Measurements from ENCODE around the gene TRMT10A. TPM values are rescaled to one million over a fixed set of nuclear protein-coding genes. Genes with fewer than 3 reads are reported as not detected.

Gene TRMT10A
- total RNA-seq, 2 donors from 2014 or later: 6.8 to 10.6 TPM

- Histone ChIP-seq H3K4me1 (no peaks in the 10 kb centered on the region), H3K9me3 (no peaks in the 10 kb centered on the region), H3K4me3 (no peak overlapping the region), H3K9ac (ENCODE audit: low read depth in 2 of 2, low read length in 2 of 2) (no peak overlapping the region), H3K27ac (no peak overlapping the region), H3K27me3 (no peaks in the 10 kb centered on the region), H3K36me3 (no peaks in the 10 kb centered on the region)
- intact Hi-C loops (cut with DNase I): no loop called here
- no peak for TF ChIP-seq CTCF (IDR thresholded peaks at IDR 0.05)
- DNase-seq: no peak
These were observed 56.5 kb downstream of the TRMT10A start for GRCh38 chr4:99507349-99507748.

DNA sequence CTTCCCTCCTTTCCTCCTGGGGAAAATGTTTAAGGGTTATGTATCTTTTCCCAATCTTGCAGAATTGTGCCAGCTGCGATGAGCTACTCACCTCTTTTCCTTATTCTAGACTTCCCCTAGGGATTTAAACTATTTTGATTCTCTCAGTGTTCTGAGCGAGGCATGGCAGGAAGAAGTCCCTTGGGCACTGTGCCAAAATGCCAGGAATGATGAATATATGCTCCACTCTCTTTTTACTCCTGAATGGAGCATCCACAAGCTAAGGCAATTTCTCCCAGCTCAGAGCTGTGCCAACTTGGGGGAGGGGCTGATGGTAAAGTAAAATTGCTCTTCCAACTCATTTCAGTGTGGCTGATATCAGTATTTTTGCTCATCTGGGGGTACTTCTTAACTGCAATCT lies 57.1 kb downstream of the TRMT10A start:
- no peaks in the 10 kb centered on the region for H3K36me3 ChIP-seq
- no peak overlapping the region for H3K27ac ChIP-seq
- no peaks in the 10 kb centered on the region for H3K27me3 ChIP-seq
- no peaks in the 10 kb centered on the region for H3K4me1 ChIP-seq
- DNase-seq: no peak
- H3K9me3 ChIP-seq: no peaks in the 10 kb centered on the region
- no peak overlapping the region for H3K4me3 ChIP-seq
- no peak for TF ChIP-seq CTCF (IDR thresholded peaks at IDR 0.05)
- intact Hi-C loops (cut with DNase I): no loop called here
- no peak overlapping the region for H3K9ac ChIP-seq (ENCODE audit: low read depth in 2 of 2, low read length in 2 of 2)

DNA sequence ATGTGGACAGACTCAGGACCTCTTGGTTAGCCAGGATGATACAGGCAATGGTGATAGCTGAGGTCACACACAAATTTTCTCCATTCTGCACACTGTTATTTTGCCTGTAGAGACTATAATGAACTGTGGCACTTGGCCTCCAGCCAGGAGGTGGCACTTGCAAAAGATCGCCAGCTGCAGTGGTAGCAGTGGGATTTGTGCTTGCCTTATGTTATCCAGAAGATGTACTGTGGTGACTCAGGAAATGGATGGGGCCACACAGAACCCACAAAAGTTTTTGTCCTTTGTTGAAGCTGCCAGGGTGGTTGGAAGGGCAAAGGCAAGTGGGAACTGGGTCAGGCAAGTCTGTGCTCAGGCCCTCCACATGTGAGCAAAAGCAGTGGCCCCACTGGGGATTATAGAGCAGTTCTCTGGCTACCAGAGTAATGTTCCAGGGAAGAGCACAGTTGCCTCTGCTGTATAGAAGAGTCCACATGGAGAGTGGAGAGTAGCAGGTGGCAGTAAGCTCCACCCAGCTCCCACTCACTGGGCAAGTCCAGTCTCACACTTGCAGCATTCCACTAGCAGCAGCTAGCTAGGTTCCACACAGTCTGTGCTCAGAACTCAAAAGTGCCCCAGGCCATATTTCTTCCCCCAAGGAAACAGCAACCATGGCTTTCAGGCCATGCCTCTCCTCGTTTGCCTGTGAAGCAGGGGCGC lies 58.9 kb downstream of the TRMT10A start:
- H3K27me3 ChIP-seq: no peaks in the 10 kb centered on the region
- no peak for DNase-seq

More for the DNA sequence above, 58.9 kb downstream of the TRMT10A start:
- H3K36me3 ChIP-seq: no peaks in the 10 kb centered on the region
- H3K4me3 ChIP-seq: no peak overlapping the region
- intact Hi-C loops (cut with DNase I): no loop called here
- H3K4me1 ChIP-seq: no peaks in the 10 kb centered on the region
- H3K9me3 ChIP-seq: no peaks in the 10 kb centered on the region
- no peak for TF ChIP-seq CTCF (IDR thresholded peaks at IDR 0.05)
- no peak overlapping the region for H3K27ac ChIP-seq
- H3K9ac ChIP-seq (ENCODE audit: low read depth in 2 of 2, low read length in 2 of 2): no peak overlapping the region

Other genes starting within 250 kb of the TRMT10A start
- 10 to 100 TPM; 46.1 to 62.3 TPM for gene ADH1B, start 242.6 kb downstream of the TRMT10A start, total RNA-seq
- 100 to 1,000 TPM; 140 to 240 TPM for gene ADH1C, start 211.3 kb downstream of the TRMT10A start, total RNA-seq
- not detected for gene ADH7, start 128.7 kb downstream of the TRMT10A start, total RNA-seq
- not detected for gene C4orf17, start 53.0 kb downstream of the TRMT10A start, total RNA-seq
- 1 to 10 TPM in 1 of 2 donors, under 1 TPM in 1; 0.69 to 1.3 TPM for gene MTTP, start 10.8 kb upstream of the TRMT10A start, total RNA-seq
- gene C4orf54, start 93.8 kb upstream of the TRMT10A start, total RNA-seq: under 1 TPM in 1 of 2 donors, not detected in 1; 0.27 TPM

All from colonic mucosa (tissue), 4 donors.